HPDE6-E6E7 (cell line): ENCODE results near the gene GALNT2.

Source experiments
- DNase-seq: peaks from one replicate; pipeline ENCODE4 v3.0.0; 2011; ENCODE audit warnings: missing footprints; ENCODE audit errors: extremely low spot score

The GALNT2 gene

DNA sequence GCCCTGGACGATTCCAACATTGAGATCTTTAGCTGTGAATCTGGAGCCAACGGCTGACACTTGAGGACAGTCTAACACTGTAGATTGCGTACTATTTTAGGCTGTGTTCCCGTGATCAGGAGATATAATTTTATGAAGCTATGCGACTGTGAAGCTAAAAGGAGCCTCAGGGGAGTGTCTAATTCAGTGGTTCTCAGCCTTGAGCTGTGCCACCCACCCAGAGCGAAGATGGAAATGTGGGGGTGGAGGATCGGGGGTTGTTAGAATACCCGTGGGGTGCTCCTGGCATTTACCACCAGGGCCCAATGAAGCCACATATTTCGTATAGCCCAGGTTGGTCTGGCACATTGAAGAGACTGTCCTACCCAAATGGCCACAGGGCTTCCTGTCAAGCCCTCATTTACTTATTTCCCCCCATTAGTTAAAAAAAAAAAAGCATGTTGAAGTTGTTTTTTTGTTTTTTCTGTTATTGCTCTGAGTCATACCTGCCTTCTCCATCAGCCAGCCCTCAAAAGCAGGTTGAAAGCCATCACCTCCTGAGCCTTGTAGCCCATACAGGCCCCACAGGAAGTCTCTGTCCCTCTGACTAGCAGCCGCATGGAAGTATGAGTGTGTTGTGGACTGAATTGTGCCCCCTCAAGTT lies 141.7 kb downstream of the GALNT2 start:
- no peak for DNase-seq

DNA sequence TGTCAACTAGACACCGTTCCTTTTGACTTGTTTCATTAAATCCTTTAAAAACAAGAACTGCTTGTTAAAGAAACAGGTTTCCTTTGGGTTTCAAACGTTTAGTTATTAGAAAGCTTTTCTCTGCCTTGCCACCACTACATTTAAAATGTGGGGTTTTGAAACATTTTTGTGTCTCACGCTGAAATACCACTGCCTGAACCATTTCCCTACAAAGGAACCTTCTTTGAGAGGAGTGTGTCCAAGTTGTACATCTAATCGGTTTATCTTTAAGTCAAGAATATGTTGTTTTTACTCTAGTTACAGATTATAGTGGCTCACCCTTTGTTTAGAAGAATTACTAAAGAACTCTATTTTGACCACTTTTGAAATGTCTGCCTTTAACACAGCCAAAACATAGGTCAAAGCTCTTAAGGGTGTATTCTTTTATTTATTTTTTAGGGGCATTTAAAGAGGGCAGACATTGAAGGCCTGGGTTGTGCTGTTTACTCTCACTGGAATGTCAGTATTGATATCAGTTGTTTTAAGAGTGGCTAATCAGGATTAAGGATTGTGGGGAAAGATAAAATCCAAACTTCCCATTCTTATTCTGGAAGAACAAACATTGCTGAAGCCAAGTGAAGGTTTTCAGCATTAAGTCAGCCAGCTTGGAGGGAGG lies 143.4 kb downstream of the GALNT2 start:
- no peak for DNase-seq

DNA sequence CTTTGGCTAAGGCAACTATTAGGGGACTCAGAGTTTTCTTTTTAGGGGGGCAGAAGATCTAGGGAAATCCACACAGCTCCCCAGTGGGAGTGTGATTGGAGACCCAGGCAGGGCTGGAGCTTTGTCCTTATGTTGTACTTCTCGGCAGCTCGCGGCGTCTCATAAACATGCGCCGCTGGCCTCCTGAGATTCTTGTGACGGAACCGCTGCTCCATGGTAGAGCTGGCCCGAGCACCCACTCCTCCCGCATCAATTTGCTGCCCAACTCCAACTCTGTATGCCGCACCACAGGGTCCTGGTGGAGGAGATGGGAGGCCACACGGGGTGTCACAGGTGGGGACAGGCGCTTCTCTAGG lies 143.9 kb downstream of the GALNT2 start:
- no peak for DNase-seq

DNA sequence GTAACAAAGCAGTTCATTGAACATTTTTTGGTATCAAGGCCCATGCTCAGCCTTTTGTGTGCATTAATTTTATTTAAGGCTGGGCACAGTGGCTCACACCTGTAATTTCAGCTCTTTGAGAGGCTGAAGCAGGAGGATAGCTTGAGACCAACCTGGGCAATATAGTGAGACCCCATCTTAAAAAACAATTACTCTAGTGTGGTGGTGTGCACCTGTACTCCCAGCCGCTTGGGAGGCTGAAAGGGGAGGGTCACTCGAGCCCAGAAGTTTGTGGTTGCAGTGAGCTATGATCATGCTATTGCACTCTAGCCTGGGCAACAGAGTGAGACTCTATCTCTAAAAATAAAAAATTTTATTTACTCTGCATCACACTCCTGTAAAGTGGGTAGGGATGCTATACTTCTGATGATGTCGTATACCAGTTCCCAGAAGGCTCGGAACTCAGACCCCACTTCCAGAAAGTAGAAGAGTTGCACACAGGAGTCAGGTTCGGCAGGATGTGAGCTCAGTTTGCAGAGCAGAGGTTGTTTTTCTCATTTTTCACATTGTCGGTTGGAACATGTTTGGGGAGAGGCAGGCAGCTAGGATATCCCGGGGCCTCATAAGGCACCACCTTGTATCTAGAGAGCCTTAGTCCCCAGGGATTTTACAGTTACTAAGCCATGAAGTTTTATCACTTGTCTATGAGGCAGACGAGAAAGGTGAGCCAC lies 144.6 kb downstream of the GALNT2 start:
- no peak for DNase-seq

DNA sequence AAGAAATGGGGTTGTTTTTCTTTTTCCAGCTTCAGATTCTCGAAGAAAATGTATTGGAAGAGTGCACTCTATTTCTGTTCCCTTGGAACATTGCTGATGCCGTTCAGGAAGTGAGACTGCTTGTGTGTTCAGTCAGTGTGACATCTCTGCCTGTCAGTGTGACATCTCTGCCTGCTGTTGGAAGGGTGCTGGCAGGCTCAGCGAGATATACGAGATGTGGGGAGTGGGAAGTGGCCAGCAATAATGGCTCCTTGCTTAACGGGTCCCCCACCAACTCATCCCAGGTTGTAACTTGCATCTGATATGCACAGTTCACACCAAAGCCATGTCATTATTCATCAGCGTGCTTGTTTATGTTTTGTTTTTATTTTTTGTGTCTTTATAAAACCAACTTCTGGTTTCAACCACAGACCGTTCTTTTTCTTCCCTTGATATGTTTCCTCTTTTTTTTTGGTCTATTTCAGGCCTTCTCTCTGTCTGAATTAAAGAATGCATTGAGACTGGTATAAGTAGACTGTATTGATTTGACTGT lies 145.4 kb downstream of the GALNT2 start:
- no peak for DNase-seq

DNA sequence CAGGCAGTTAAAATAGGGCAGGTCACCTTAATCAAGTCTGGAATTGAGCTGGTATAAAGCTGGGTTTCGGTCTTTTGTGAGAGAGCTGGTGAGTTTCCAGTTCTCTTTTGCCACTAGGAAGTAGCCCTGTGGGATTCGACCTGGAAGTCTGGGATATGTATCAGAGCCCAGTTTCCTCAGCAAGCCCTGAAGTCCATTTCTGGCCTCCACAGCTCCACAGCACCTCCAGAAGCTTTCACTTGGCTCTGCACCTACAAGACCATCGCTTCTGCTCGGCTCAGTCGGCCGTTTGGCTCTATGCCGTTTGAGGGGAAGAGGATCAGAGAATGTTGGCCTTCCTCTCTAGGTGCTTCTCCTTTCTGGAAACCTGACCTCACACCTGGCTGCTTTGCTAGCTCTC lies 148.0 kb downstream of the GALNT2 start:
- no peak for DNase-seq

DNA sequence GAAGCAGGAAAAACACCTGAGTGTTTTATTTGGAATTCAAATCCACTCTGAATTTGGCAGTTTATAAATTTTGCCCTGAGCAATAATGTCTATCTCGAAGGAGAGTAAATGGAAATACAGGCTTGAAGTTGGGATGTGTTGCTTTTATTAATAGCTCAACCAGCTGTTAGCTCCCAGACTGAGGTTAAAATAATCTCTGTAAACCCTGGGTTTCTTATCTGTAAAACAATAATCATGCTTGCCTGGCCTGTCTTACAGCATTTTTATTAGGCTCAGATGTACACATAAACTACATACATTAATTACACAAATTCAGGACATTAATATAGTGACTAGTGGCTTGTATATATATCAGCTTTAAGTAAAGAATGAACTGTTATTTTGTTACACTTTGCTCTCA lies 148.5 kb downstream of the GALNT2 start:
- DNase-seq: no peak

DNA sequence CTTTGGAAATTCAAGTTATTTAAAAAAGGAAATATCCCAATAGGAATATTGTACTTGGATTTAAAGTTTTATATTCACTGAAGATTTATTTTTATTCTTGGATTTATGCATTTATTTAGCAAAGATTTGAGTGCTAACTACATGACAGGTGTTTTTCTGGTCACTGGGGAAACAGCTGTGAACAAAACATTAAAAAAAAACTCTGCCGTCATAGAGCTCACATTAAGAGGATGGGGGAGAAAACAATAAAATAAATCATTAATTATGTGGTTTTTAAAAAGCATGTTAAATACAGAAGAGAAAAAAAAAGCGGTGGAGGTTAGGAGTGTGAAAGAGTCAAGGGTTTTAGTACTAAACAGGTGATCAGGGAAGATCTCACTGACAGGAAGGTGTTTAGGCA lies 149.9 kb downstream of the GALNT2 start:
- DNase-seq: no peak

DNA sequence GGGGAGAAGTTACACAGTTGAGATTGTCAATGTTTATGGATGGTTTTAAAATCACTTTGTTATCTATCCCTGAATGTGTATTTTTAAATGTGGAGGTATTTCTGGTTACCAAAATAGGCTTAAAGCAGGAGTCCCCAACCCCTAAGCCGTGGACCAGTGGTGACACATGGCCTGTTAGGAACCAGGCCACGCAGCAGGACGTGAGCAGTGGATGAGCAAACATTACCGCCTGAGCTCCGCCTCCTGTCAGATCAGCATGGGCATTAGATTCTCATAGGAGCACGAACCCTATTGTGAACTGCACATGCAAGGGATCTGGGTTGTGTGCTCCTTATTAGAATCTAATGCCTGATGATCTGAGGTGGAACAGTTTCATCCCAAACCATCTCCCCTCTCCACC lies 151.6 kb downstream of the GALNT2 start:
- DNase-seq: no peak

DNA sequence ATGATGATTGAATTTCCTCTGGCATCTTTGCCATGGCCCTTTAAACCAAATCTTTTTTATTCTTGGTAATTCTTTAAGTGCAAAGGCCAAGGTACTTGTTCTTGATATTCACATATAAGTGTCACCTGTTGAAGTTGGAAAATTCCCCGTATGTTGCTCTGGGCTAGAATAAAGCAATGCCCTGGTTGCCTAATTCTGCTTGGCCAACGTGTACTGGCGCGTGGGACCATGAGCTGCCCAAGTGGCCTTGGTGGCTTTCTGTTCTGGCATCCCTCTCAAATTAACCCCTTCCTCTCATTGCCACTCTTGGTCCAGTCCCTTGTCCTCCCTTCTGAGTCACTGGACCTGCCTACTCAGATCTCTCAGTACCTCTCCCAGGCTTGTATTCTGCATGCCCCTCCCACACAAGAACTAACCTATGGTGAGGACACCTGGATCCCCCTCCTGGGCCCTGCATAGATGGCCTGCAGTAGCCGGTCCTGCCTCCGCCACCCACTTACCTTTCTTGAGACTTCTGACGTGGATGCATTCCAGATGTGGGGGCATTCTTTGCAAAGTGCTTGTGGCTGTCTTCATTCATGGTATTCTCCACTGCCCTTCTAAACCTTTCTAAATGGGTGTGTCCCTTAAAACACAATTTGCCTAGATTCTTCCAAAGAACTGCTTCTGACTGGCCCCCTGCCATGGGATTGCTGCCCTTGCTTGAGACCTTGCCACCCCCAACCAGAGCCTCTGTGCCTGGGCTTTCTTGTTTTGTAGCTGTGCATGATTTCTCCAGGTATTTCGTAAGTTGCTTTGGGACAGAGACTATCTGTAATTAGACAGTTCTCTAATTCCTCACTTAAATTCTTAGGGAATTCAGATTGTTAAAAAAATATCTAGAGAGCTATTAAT lies 152.4 kb downstream of the GALNT2 start:
- no peak for DNase-seq

DNA sequence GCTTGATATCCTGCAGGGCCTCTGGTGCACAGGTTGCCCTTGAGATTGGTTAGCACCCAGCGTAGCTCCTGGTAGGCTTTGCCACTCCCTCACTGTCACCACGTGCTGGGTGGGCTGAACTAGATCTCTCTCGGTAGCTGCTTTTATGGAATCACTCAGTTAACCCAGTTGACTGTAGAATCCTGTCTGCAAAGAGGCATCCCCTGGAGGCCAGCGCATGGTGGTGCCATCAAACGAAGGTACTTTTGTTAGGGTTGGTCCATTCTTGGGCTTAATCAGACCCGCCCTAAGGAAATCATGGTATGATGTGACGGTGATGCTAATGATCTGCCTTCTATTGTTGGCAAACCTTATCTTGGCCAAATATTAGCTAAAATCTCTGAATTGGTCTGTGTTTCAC lies 153.4 kb downstream of the GALNT2 start:
- no peak for DNase-seq

DNA sequence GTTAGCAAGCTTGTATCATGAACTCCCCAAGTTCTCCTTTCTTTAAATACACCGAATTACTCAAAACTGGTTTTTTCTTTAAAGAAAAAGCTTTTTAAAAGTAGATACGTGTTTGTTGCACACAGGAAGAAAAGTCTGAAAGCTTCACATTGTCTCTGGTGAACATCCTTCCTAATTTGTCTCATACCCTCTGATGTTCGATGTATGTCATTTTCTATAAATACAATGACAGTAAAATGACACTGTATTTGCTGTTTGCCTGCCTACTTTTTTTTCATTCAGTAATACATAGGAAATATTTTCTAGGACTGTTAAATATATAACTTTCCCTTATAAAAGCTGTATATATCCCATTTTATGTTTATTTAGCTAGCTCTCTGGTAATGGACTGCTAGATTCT lies 153.9 kb downstream of the GALNT2 start:
- DNase-seq: no peak

DNA sequence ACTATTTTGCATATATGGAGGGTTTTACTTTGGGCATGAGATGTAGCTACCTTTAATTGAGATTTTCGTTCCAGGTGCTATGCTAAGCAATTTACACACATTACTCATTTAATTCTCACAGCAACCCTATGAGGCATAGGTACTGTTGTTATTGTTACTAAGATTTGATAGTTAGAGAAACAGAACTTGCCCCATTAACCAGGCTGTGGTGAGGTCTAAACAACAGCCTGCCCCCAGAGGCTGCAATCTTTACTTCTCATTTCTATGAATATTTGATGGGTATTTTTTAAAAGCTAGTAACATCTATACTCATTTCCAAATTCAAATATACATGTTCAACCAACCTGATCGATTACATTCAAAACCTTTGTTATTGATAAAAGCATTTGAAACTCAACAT lies 155.6 kb downstream of the GALNT2 start:
- no peak for DNase-seq

DNA sequence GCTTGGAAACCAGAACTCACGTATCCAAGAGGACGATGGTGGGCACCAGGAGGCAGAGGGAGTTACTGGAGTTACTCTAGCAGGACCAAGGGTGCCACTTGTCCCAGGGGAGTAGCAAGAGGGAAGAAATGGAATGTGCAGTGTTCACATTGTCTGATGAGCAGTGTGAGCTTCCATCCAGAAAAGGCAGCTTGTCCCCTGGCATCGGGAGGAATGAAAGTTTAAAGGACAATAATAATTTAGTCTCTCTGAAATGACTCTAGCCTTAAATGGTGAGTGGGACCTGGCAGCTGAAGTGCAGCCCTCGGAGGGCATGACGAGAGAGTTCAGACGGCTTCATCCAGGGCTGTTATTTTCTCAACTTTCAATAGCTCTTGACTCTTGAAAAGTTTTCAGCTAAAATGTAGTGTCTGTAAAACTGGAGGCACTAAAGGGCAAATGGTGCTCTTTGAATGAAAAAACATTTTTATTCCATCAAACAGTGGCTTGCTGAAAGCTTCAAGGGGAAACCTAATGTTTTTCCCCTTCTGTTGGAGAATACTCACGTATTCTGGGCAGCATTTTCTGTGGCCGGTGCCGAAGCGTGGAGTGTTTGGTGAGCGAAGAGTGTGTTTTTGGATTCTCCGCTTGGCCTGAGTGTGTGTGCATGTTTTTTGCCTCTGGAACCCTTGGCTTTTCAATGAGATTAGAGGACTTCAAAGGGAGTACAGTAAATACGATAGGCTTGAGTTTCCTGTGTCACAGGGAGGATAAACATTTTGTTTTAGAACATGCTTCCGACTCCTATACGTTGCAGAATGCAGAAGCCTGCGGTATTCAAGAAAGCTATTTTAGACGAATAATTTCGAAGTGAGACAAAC lies 157.3 kb downstream of the GALNT2 start:
- DNase-seq: no peak

DNA sequence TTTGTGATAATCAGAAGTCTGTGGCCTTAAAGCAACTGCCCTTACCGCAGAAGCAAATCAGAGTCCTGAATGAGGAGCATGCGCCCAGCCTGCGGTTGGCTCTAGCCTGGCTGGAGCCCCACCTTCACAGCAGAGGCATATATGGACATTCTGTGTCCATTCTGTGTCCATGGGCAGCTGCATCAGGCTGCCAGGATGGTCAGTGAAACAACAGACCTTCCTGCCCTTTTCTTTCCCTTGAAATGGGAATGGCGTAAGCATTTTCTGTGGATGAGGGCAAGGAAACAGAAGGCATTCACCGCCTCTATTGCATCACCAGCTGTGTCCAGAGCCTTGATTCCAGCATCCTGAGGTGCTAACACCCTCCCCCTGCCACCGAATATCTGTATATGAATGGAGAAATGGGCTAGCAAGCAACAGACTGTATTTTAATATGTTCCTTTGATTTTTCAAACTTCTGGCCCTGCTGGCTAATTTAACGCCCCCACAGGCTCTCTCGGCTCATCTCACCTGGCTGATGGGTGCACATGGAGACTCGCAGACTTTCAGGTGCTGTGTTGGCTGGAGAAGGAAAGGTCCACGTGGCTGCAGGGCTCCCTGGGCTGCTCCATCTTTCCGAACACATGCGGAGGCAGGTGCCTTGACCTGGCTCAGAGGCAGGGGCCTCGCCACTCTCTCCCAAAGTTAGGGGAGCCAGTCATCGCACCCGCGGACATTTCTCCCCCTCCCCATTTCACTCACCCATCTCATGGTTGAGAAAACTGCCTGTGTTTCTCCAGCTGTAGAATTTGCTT lies 159.2 kb downstream of the GALNT2 start:
- no peak for DNase-seq

DNA sequence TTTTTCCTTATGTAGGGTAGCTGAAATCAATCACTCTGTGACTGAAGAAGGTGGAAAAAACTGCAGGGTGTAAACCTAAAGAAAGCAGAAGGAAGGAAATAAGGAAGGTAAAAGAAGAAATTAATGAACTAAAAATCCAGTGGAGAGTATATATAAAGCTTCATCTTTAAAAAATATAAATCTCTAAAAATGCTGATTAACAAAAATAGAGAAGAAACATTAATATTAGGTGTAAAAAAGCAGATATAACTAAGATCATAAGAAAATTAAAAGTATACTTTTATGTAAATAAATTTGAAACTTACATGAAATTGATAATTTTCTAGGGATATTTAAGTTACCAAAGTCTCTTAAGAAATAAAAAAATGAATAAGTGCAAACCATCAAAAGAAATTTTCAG lies 159.8 kb downstream of the GALNT2 start:
- no peak for DNase-seq

DNA sequence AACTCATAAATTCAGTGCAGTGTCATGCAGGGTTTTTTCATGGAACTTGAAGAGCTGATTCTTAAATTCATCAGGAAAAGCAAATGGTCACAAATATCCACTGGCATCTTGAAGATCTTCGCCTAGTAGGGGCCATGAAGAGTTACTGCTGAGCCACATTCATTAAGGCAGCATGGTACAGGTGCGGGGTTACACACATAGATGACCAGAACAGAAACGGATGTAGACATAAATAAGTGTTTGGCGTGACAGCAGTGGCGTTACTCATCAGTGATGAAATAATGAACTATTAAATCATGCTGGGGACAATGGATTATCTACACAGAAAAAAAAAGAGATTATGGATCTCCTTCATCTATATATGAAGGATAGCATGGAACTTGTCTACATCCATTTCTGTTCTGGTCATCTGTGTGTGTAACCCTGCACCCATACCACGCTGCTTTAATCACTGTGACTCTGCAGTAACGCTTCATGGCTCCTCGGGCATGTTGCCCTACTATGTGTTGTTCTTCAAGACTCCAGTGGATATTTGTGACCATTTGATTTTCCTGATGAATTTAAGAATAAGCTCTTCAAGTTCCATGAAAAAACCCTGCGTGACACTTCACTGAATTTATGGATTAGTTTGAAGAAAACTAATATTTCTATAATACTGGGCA lies 161.3 kb downstream of the GALNT2 start:
- DNase-seq: no peak

DNA sequence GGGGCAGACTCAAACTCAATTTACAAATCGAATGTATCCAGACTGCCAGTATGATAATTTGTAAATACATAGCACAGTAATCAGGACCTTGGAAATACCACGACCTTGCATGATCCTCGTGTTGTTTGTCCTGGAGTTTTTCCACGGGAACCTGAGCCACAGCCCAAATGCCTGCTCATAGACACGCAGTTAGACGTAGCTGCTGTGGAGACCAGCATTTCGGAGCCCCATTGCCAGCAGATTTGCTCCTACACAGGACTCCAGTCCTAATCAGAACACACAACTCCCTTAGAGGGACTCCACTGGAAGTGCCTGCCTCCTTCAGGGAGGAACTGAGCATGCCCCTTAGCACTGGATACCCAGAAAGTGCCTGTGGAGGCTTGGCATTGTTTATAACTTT lies 163.2 kb downstream of the GALNT2 start:
- no peak for DNase-seq

DNA sequence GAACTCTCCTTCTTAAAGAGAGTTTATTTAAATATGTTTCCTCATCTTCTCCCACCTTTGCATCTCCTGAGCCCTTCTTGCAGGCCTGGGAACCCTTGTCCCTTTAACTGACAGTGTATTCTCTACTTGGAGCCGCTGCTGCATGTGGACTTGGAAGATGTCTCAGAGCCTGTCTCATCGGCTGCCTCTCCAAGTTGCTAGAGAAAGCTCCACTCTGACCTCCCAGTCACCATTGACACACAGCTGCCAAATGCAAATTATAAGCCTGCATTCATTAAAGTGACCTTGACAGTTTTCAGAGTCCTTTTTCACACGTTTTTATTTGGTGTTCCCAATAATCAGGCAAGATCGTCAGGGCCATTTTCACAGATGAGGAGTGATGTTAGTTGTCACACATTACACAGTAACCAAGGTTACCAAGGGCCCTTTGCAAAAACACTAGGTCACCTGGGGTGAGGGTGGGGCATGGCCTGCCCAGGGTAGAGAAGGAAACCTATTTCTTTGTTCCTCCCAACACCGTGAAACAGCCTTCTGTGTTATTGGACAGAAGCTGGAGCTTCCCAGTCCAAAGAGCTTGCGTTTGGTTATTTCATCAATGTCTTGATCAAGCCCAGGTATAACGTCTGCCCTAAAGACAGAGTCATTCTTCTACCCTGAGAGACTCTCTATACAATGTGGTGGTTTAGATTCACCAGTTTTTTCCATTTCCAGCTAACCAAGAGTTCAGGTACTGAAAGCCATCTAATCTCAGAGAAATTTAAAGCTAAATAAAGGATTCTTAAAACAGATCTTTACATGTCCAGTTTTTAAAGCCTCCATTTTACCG lies 164.1 kb downstream of the GALNT2 start:
- no peak for DNase-seq
